Measurements from ENCODE around the gene ATP10A.

DNA sequence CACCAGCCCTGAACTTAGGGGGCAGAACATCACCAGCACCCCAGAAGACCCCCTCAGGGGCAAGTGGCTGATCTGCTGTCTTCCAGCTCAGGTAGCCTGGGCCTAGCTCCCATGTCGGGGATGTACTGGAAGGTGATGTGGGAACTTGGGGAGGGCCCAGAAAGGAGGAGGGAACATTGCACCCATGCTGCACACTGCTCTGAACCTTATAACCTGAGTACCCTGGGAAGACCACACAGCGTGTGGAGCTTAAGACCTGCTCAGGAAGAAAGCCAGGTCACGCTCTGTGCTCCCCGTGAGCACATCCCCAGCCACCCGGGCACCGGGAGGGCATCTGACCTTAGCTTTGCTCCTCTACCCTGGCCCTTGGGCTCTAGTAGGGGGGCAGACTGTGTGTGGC lies 159.4 kb downstream of the ATP10A start:
- TF ChIP-seq, protein P1, sequence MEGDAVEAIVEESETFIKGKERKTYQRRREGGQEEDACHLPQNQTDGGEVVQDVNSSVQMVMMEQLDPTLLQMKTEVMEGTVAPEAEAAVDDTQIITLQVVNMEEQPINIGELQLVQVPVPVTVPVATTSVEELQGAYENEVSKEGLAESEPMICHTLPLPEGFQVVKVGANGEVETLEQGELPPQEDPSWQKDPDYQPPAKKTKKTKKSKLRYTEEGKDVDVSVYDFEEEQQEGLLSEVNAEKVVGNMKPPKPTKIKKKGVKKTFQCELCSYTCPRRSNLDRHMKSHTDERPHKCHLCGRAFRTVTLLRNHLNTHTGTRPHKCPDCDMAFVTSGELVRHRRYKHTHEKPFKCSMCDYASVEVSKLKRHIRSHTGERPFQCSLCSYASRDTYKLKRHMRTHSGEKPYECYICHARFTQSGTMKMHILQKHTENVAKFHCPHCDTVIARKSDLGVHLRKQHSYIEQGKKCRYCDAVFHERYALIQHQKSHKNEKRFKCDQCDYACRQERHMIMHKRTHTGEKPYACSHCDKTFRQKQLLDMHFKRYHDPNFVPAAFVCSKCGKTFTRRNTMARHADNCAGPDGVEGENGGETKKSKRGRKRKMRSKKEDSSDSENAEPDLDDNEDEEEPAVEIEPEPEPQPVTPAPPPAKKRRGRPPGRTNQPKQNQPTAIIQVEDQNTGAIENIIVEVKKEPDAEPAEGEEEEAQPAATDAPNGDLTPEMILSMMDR (conservative IDR thresholded peaks at IDR 0.05; ENCODE audit: low read length) = no peak
- no peak for TF ChIP-seq EZH2phosphoT487 (IDR thresholded peaks at IDR 0.05; ENCODE audit: borderline replicate concordance, low read depth, low read length)
